GM19351 (cell line): ENCODE results near the gene LY86.
"Not testable (repeated sequence)": the region's sequence is repeated elsewhere in the genome, so short reads cannot be mapped to it uniquely, and the experiment has no call there.

Experiments used
- ATAC-seq: cut with Tn5 transposase; IDR thresholded peaks from one replicate; pipeline ENCODE4 v1.9.1; 2021; ENCODE audit warnings: mild to moderate bottlenecking, moderate library complexity; ENCODE audit not compliant: unreplicated experiment

Gene LY86

DNA sequence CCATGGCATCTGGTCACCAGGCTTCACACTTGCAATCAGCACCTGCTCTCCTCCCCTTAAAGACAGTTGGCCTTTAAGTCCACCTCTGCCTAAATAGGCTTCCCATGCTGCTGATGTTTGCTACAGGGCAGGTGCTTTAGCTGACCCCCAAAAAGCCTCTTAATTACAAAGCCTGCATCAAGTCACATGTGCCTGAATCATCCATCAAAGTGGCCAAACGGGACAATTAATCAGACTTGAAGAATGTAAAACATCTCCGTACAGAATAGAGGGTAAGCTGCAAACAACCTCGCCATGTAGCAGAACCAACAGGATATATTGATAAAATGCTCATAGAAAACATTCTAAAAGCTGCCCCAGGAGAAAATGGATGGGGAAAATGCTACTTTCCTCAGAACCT is 7.4 kb downstream of the LY86 start:
- ATAC-seq = no peak

- ATAC-seq = no peak
Measured at GRCh38 chr6:6596529-6597328, 8.2 kb downstream of the LY86 start.

GRCh38 chr6:6597682-6598081 is 9.2 kb downstream of the LY86 start:
- ATAC-seq = no peak

DNA sequence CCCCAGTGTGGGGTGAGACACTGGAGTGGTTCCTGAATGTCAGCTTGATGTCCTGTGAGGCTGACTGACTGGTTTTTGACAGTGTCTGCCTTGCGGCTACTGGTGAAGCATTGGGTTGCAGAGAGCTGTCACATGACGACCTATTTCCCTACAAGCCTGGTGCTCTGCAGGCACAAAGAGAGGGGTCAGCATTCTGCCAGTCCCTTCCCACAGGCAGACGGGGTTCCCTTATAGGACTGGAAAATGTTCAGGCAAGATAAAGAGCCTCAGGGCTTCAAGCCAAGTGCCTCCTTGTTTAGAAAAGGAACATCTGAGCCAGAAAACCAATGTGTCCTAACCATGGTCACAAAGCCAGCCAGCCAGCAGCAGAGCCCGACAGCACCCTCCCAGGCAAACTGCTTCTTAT is 11.0 kb downstream of the LY86 start:
- ATAC-seq = no peak

DNA sequence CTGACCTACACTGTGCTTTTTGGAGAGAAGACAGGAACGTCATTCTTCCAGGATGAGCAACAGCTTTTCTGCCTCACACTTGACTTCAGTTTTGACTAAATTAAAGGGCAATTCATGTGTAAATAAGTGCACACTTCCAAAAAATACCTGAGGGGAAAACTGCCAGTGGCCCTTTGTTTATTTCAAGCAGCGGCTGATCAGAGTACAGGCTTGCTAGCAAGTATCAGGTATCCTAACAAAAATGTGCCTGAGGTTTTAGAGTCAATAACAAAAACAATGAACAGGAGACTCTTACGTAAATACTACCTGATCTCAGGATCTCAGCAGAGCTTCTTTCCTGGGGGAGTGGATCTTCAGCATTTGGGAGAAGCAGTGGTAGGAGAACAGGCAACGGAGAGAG is 12.4 kb downstream of the LY86 start:
- no peak for ATAC-seq

GRCh38 chr6:6602262-6602661 is 13.7 kb downstream of the LY86 start:
- ATAC-seq = no peak

GRCh38 chr6:6603317-6603716 is 14.8 kb downstream of the LY86 start:
- ATAC-seq = no peak

DNA sequence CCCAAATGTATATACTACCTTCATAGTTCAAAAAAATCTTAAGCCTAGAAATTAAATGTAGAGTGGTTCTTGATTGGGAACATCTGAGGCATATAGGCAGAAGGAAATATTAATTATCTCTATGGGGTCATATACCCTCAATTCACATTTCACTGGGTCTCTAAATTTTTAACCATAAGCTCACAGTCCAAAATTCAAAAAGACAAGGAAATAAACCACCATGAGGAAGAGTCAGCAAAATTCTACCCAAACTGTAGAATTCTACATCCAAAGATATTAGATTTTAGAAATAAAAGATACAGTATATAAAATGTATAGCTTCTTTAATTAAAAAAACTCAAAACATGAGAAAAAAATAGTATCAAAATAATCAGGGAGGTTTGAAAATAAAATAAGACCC is 15.5 kb downstream of the LY86 start:
- no peak for ATAC-seq

DNA sequence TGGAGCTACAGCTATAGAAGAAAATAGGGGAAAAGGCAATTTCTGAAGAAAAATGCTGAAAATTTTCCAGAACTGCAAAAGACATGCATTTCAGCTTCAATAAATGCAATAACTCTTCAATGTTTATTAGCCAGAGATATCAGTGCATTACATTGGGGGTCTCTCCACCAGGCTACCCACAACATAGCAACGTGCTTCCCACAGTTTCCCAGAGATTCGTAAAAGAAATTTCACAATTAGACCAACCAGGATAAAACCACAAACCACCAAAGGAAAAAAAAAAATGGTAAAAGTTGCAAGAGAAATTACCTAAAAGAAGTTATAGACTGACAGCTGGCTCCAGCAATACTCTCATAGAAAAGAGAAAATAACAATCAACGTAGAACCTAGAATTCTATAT is 16.0 kb downstream of the LY86 start:
- ATAC-seq = no peak

- ATAC-seq = no peak
Measured at GRCh38 chr6:6605873-6606272, 17.4 kb downstream of the LY86 start.

- ATAC-seq = not testable (repeated sequence)
Measured at GRCh38 chr6:6606391-6607030, 18.0 kb downstream of the LY86 start.

DNA sequence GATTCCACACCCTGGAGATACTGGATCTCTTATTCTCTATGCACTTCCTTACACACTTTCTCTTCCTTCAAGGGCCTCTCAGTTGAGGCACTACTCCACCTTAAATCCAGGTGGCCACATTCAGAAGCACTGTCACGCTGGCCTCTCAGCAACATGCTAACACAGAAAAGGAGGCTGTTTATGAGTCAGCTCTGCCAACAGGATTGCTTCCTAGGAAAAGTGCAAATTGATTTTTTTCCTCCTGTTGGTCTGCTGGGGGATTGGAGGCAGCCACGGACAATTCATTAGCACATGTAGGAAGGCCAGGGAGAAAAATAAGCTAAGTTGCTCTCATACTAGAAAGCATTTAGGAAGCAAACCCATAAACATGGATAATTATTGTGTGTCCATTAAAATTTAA is 20.9 kb downstream of the LY86 start:
- no peak for ATAC-seq

- ATAC-seq = peak; percentile 90
Measured at GRCh38 chr6:6610031-6610591, 21.6 kb downstream of the LY86 start.

DNA sequence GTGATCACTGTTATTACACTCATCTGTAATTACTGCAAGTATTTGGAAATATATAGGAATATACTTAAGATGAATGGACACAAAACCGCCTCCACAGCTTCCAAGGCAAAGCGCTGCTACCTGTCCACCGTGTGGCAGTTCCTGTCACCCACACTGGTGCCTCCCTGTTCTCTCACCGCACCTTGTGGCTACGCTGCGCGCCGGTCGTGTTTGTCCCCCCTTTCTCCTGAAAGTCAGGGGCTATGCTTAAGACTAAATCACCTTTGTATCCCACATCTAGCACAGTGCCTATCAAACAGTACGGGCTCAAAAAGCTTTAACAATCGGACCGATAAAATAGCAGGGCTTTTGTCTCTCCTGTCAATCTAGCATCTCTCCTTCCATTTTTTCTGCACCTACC is 23.0 kb downstream of the LY86 start:
- ATAC-seq = no peak

DNA sequence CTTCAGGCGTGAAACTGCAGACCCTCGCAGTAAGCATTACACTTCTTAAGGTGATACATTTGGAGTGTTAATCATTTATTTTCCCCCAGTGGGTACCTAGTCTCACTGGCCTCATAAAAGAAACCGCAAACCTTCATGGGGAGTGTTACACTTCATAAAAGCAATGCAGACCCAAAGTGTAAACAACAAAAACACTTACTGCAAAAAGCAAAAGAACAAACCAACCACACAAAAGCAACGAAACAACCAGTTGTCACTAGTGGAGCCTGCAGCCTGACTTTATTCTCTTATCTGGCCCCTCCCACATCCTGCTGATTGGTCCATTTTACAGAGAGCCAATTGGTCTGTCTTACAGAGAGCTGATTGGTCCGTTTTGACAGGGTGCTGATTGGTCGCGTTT is 23.8 kb downstream of the LY86 start:
- no peak for ATAC-seq

DNA sequence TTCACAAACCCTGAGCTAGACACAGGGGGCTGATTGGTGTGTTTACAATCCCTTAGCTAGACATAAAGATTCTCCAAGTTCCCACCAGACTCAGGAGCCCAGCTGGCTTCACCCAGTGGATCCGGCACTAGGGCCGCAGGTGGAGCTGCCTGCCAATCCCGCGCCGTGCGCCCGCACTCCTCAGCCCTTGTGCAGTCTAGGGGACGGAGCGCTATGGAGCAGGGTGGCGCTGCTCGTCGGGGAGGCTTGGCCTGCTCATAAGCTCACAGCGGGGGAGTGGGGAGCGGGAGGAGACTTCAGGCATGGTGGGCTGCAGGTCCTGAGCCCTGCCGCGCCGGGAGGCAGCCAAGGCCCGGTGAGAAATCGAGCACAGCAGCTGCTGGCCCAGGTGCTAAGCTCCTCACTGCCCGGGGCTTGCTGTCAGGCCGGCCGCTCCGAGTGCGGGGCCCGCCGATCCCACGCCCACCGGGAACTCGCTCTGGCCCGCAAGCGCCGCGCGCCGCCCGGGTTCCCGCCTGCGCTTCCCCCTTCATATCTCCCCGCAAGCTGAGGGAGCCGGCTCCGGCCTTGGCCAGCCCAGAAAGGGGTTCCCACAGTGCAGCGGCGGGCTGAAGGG is 24.7 kb downstream of the LY86 start:
- not testable (repeated sequence) for ATAC-seq

DNA sequence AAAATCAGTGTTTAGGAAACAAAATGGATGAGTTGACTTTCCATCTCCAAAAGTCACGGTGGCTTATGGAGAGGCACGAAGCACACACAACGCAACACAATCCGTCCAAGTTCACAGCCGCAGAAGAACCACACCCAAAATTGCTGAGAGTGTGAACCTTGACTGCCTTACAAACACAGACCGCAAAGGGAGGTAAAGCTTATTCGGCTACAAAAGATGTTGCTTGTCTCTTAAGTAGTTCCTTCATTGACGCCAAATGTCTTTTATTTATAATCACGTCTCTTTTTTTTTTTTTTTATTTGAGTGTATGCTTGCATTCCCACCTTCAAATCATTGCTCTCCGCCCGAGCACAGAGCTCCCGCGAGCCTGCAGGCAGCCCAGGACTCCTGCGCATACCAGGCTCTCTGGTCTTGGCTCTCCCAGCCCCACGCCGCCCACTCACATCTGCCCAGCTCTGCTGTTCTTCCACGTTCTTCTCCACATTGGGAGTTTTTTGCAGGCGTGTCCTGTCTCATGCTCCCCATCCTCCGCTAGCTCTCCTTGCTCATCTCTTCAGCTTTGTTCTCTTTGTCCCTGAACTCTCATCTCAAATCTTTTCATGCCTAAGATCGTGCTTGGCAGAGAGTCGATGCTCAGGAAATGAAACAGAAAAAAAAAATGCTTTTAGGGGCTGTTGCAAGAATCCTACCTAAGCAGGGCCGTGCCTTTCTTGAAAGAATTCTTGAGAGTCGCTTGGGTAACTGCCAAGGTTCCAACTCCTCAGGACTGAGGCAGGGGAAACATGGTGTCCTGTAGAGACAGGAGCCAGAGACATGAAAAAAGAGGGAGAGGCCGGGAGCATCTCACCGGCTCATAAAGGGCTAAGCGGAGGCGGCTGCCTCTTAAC is 25.8 kb downstream of the LY86 start:
- no peak for ATAC-seq

- ATAC-seq = no peak
Measured at GRCh38 chr6:6614983-6615349, 26.4 kb downstream of the LY86 start.

DNA sequence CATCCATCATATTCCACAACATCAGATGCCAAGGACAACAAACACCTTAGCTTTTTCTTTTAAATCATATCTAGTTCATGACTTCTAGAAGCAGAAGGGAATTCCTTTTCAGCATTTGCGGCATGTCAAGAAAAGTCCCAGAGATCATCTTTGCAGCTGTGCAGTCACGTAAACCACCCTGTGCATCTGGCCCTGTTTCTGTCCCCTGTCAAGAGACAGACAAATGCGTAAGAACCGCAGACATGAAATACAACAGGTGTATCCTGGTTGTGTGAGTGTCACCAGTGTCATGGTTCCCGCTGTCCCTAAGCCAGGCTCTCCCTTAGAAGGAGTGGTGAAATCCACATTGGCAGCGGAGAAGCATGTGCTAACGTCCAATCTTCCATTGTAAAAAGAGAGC is 28.1 kb downstream of the LY86 start:
- ATAC-seq = no peak

GRCh38 chr6:6619021-6619794 is 30.7 kb downstream of the LY86 start:
- ATAC-seq = no peak
